Measurements from ENCODE around the gene SEMA3D.

- TF ChIP-seq, protein P1, sequence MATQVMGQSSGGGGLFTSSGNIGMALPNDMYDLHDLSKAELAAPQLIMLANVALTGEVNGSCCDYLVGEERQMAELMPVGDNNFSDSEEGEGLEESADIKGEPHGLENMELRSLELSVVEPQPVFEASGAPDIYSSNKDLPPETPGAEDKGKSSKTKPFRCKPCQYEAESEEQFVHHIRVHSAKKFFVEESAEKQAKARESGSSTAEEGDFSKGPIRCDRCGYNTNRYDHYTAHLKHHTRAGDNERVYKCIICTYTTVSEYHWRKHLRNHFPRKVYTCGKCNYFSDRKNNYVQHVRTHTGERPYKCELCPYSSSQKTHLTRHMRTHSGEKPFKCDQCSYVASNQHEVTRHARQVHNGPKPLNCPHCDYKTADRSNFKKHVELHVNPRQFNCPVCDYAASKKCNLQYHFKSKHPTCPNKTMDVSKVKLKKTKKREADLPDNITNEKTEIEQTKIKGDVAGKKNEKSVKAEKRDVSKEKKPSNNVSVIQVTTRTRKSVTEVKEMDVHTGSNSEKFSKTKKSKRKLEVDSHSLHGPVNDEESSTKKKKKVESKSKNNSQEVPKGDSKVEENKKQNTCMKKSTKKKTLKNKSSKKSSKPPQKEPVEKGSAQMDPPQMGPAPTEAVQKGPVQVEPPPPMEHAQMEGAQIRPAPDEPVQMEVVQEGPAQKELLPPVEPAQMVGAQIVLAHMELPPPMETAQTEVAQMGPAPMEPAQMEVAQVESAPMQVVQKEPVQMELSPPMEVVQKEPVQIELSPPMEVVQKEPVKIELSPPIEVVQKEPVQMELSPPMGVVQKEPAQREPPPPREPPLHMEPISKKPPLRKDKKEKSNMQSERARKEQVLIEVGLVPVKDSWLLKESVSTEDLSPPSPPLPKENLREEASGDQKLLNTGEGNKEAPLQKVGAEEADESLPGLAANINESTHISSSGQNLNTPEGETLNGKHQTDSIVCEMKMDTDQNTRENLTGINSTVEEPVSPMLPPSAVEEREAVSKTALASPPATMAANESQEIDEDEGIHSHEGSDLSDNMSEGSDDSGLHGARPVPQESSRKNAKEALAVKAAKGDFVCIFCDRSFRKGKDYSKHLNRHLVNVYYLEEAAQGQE (IDR thresholded peaks at IDR 0.05): no peak
- TF ChIP-seq, protein P2, sequence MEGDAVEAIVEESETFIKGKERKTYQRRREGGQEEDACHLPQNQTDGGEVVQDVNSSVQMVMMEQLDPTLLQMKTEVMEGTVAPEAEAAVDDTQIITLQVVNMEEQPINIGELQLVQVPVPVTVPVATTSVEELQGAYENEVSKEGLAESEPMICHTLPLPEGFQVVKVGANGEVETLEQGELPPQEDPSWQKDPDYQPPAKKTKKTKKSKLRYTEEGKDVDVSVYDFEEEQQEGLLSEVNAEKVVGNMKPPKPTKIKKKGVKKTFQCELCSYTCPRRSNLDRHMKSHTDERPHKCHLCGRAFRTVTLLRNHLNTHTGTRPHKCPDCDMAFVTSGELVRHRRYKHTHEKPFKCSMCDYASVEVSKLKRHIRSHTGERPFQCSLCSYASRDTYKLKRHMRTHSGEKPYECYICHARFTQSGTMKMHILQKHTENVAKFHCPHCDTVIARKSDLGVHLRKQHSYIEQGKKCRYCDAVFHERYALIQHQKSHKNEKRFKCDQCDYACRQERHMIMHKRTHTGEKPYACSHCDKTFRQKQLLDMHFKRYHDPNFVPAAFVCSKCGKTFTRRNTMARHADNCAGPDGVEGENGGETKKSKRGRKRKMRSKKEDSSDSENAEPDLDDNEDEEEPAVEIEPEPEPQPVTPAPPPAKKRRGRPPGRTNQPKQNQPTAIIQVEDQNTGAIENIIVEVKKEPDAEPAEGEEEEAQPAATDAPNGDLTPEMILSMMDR (IDR thresholded peaks at IDR 0.05; ENCODE audit: low read depth, low read length, missing input control): no peak
- TF ChIP-seq EGR1 (IDR thresholded peaks at IDR 0.05; ENCODE audit: low read depth in 2 of 2) (no peak), RAD21 (IDR thresholded peaks at IDR 0.05) (no peak), GABPA (IDR thresholded peaks at IDR 0.05 in 1 of 2, conservative IDR thresholded peaks at IDR 0.05 in 1 of 2) (no peak), ZBTB33 (IDR thresholded peaks at IDR 0.05) (no peak), RXRA (IDR thresholded peaks at IDR 0.05) (no peak), TAF1 (conservative IDR thresholded peaks at IDR 0.05) (no peak), HNF4G (IDR thresholded peaks at IDR 0.05) (no peak), YY1 (IDR thresholded peaks at IDR 0.05) (no peak), SP1 (IDR thresholded peaks at IDR 0.05) (no peak)
- TF ChIP-seq, protein P3, sequence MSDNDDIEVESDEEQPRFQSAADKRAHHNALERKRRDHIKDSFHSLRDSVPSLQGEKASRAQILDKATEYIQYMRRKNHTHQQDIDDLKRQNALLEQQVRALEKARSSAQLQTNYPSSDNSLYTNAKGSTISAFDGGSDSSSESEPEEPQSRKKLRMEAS (IDR thresholded peaks at IDR 0.05): no peak
- TF ChIP-seq, protein P4, sequence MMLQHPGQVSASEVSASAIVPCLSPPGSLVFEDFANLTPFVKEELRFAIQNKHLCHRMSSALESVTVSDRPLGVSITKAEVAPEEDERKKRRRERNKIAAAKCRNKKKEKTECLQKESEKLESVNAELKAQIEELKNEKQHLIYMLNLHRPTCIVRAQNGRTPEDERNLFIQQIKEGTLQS (IDR thresholded peaks at IDR 0.05): no peak
These were observed 95.3 kb downstream of the SEMA3D start for GRCh38 chr7:85091565-85091928.

Measured in liver (tissue), 3 donors.